ENCODE results near the gene SLC25A12.

- TF ChIP-seq, protein P1, sequence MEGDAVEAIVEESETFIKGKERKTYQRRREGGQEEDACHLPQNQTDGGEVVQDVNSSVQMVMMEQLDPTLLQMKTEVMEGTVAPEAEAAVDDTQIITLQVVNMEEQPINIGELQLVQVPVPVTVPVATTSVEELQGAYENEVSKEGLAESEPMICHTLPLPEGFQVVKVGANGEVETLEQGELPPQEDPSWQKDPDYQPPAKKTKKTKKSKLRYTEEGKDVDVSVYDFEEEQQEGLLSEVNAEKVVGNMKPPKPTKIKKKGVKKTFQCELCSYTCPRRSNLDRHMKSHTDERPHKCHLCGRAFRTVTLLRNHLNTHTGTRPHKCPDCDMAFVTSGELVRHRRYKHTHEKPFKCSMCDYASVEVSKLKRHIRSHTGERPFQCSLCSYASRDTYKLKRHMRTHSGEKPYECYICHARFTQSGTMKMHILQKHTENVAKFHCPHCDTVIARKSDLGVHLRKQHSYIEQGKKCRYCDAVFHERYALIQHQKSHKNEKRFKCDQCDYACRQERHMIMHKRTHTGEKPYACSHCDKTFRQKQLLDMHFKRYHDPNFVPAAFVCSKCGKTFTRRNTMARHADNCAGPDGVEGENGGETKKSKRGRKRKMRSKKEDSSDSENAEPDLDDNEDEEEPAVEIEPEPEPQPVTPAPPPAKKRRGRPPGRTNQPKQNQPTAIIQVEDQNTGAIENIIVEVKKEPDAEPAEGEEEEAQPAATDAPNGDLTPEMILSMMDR (IDR thresholded peaks at IDR 0.05), result no peak
- no peak for TF ChIP-seq POLR2A (IDR thresholded peaks at IDR 0.05)
Measured at GRCh38 chr2:171909266-171909665, 15.2 kb upstream of the SLC25A12 start.
